B cell (primary cell): ENCODE results near the gene GPR158. TPM values are rescaled to one million over a fixed set of nuclear protein-coding genes. Genes with fewer than 3 reads are reported as not detected.

Experiments
- ATAC-seq: fragments of 200-7000 bp; cut with Tn5 transposase; one replicate; pipeline ENCODE4 v1.10.0; 2021; ENCODE audit warnings: low read depth, mild to moderate bottlenecking, moderate number of reproducible peaks, moderate library complexity
- CTCF ChIA-PET: fragments of 350-600 bp; sonication (Branson Sonifier 250); formaldehyde crosslinking; loops from one replicate; lab custom pipeline; 2021; ENCODE audit warnings: antibody characterized with exemption, inconsistent platforms; lab: Charles Lee
- POLR2A ChIA-PET: fragments of 350-600 bp; sonication (Branson Sonifier 250); formaldehyde crosslinking; loops from one replicate; lab custom pipeline; 2021; ENCODE audit warnings: antibody characterized with exemption; lab: Charles Lee
- DNase-seq: peaks from one replicate; pipeline ENCODE4 v3.0.0; 2013
- H2AFZ ChIP-seq: 2 replicates; pipeline ENCODE4 v1.6.1; 2012; ENCODE audit warnings: mild to moderate bottlenecking, low read depth, low read length; ENCODE audit not compliant: insufficient read depth, poor library complexity, severe bottlenecking
- H3K27ac ChIP-seq, 2 donors: 1 replicate in 1 of 2; 2 replicates in 1 of 2; pipeline ENCODE4 v1.5.1; 2012 to 2013; ENCODE audit warnings: low read length in 2 of 2, mild to moderate bottlenecking in 2 of 2, moderate library complexity in 1 of 2
- H3K27me3 ChIP-seq, 4 experiments: fragments of 200-600 bp in 1 of 4; sonication (generic) in 1 of 4; replicated peaks in 1 of 4; 1 replicate in 2 of 4; 2 replicates in 2 of 4; pipeline versions ENCODE4 v1.6.1 to v1.7.0; 2013 to 2016; ENCODE audit warnings: low read length in 3 of 4, mild to moderate bottlenecking in 2 of 4, mixed read lengths in 1 of 4, moderate library complexity in 1 of 4; ENCODE audit not compliant: insufficient read depth in 4 of 4, control insufficient read depth in 3 of 4; ENCODE audit errors: control extremely low read depth in 1 of 4
- H3K36me3 ChIP-seq, 2 experiments: replicated peaks in 1 of 2; 1 replicate in 1 of 2; 2 replicates in 1 of 2; pipeline versions ENCODE4 v1.6.1 to v1.7.1; 2013; ENCODE audit warnings: low read length in 1 of 2; ENCODE audit not compliant: insufficient read depth in 2 of 2, control insufficient read depth in 1 of 2; ENCODE audit errors: control extremely low read depth in 1 of 2, extremely low read depth in 1 of 2
- H3K4me1 ChIP-seq, 2 donors: fragments of 200-600 bp in 1 of 2; sonication (generic) in 1 of 2; 1 replicate in 1 of 2; 2 replicates in 1 of 2; pipeline versions ENCODE4 v1.5.1 to v1.6.1; 2013 to 2017; ENCODE audit warnings: low read length in 2 of 2; ENCODE audit not compliant: control insufficient read depth in 2 of 2, insufficient read depth in 2 of 2
- H3K4me2 ChIP-seq: replicated peaks from 2 replicates; pipeline ENCODE3; 2012; ENCODE audit warnings: mild to moderate bottlenecking, low read depth, low read length; ENCODE audit not compliant: poor library complexity, severe bottlenecking
- H3K4me3 ChIP-seq, 5 experiments: fragments of 200-600 bp in 1 of 5; sonication (generic) in 1 of 5; 1 replicate in 3 of 5; 2 replicates in 2 of 5; pipeline versions ENCODE4 v1.5.1 to v1.7.0; 2011 to 2016; ENCODE audit warnings: low read length in 4 of 5, mild to moderate bottlenecking in 4 of 5, low read depth in 2 of 5, control low read depth in 1 of 5, moderate library complexity in 1 of 5; ENCODE audit not compliant: insufficient read depth in 1 of 5; ENCODE audit errors: control extremely low read depth in 1 of 5, extremely low read depth in 1 of 5
- H3K79me2 ChIP-seq: fragments of 200-600 bp; sonication (generic); one replicate; pipeline ENCODE4 v1.6.0; 2016; ENCODE audit warnings: low read length; ENCODE audit not compliant: control insufficient read depth, insufficient read depth
- H3K9ac ChIP-seq: fragments of 200-600 bp; sonication (generic); 2 replicates; pipeline ENCODE4 v1.6.1; 2017; ENCODE audit warnings: mild to moderate bottlenecking, low read length, moderate library complexity
- H3K9me3 ChIP-seq, 3 donors: one replicate each; pipeline versions ENCODE4 v1.6.1 to v1.7.1; 2013; ENCODE audit warnings: low read length in 2 of 3; ENCODE audit not compliant: control insufficient read depth in 2 of 3, insufficient read depth in 1 of 3; ENCODE audit errors: control extremely low read depth in 1 of 3
- H4K20me1 ChIP-seq: 2 replicates; pipeline ENCODE4 v1.6.0; 2012; ENCODE audit warnings: mild to moderate bottlenecking, low read length; ENCODE audit not compliant: insufficient read depth, control insufficient read depth, poor library complexity, severe bottlenecking
- H3K27ac Mint-ChIP-seq: one replicate; pipeline ENCODE4 v1.8.0; 2021; ENCODE audit warnings: mixed read lengths
- H3K27me3 Mint-ChIP-seq: one replicate; pipeline ENCODE4 v1.8.0; 2021; ENCODE audit warnings: mixed read lengths
- H3K4me1 Mint-ChIP-seq: one replicate; pipeline ENCODE4 v1.8.0; 2021; ENCODE audit warnings: mixed read lengths
- H3K4me3 Mint-ChIP-seq: one replicate; pipeline ENCODE4 v1.8.0; 2021; ENCODE audit warnings: mixed read lengths
- H3K9me3 Mint-ChIP-seq: one replicate; pipeline ENCODE4 v1.8.0; 2022; ENCODE audit warnings: mixed read lengths; ENCODE audit not compliant: insufficient read depth
- EZH2 ChIP-seq: IDR thresholded peaks from 2 replicates; pipeline ENCODE4 v1.6.1; 2012; ENCODE audit warnings: borderline replicate concordance, low read depth, mild to moderate bottlenecking, moderate library complexity, low read length; ENCODE audit not compliant: insufficient read depth, poor library complexity, severe bottlenecking
- WGBS: methylation state at CpG from one replicate; pipeline ENCODE4 v1.1.5; 2013; ENCODE audit warnings: missing lambda C conversion rate; ENCODE audit not compliant: insufficient coverage; 5-methylcytosine and 5-hydroxymethylcytosine counted together
- intact Hi-C: fragments of 100-400 bp; cut with micrococcal nuclease; formaldehyde crosslinking; loops from one replicate; pipeline ENCODE4 v1.10.0; 2022
- polyA plus RNA-seq: library from polyadenylated mRNA; depleted of rRNA; stranded (reverse); fragments of >200 nt; gene quantifications from 2 replicates; pipeline ENCODE4 v1.2.3, GENCODE V29; 2012
- total RNA-seq, 2 donors: library from RNA; stranded (reverse); fragments of 120-200 nt in 1 of 2; gene quantifications; 1 replicate in 1 of 2; 2 replicates in 1 of 2; pipeline versions ENCODE4 v1.2.3 to v1.2.4, GENCODE V29; 2013 to 2022
- TF ChIP-seq, protein P1 (sequence below): fragments of 200-600 bp; IDR thresholded peaks from one replicate; pipeline ENCODE4 v1.8.0; 2022; ENCODE audit warnings: antibody characterized with exemption, mild to moderate bottlenecking

GPR158 gene
- total and polyA plus RNA-seq, 2 donors (not counting 1 experiment from before 2014, with no cell fraction given), result not detected

GRCh38 chr10:25505466-25505865, 330.7 kb downstream of the GPR158 start:
- Mint-ChIP-seq H3K27ac (no peak overlapping the region), H3K9me3 (no peaks in the 10 kb centered on the region), H3K27me3 (no peaks in the 10 kb centered on the region), H3K4me1 (no peaks in the 10 kb centered on the region), H3K4me3 (no peak overlapping the region)
- CTCF ChIA-PET, result no interaction called here
- intact Hi-C loops, result no loop called here
- ATAC-seq (no peak), DNase-seq (no peak)
- Histone ChIP-seq H3K27ac (no peak overlapping the region), H3K4me3 (no peak overlapping the region), H3K79me2 (no peaks in the 10 kb centered on the region), H3K9me3 (no peaks in the 10 kb centered on the region), H3K36me3 (no peaks in the 10 kb centered on the region), H4K20me1 (no peaks in the 10 kb centered on the region), H3K4me2 (no peak overlapping the region), H3K4me1 (no peaks in the 10 kb centered on the region), H3K9ac (no peak overlapping the region), H2AFZ (no peak overlapping the region), H3K27me3 (no peaks in the 10 kb centered on the region)
- WGBS, result 67% methylated on average over 2 of the region's 3 CpGs
- POLR2A ChIA-PET, result no interaction called here
- TF ChIP-seq, protein P1, sequence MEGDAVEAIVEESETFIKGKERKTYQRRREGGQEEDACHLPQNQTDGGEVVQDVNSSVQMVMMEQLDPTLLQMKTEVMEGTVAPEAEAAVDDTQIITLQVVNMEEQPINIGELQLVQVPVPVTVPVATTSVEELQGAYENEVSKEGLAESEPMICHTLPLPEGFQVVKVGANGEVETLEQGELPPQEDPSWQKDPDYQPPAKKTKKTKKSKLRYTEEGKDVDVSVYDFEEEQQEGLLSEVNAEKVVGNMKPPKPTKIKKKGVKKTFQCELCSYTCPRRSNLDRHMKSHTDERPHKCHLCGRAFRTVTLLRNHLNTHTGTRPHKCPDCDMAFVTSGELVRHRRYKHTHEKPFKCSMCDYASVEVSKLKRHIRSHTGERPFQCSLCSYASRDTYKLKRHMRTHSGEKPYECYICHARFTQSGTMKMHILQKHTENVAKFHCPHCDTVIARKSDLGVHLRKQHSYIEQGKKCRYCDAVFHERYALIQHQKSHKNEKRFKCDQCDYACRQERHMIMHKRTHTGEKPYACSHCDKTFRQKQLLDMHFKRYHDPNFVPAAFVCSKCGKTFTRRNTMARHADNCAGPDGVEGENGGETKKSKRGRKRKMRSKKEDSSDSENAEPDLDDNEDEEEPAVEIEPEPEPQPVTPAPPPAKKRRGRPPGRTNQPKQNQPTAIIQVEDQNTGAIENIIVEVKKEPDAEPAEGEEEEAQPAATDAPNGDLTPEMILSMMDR, result no peak
- TF ChIP-seq EZH2, result no peak

DNA sequence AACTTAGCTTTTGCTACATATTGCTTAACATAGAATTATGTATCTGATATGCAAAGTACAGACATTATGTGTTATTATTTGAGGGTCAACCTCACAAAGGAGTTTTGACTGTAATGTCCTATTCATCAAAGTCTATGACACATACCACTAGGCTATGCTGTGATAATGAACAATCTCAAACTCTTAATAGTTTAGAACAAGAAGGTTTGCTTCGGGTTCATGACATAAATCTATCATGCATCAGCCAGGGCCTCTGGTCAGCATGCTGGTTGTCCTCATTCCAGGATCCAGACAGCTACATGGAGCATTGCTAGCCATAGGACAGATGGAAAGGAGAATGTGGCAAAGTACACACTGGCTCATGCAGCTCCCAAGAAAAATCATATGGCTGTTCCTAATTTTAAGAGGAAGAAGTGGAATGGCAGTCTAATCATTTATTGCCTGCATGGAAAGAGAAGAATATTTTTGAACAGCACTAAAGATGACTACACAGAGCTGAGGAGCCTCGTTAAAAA, 332.1 kb downstream of the GPR158 start:
- H3K4me1 Mint-ChIP-seq, result no peaks in the 10 kb centered on the region
- DNase-seq (no peak), ATAC-seq (no peak)
- no peaks in the 10 kb centered on the region for H3K27me3 Mint-ChIP-seq
- H3K79me2 ChIP-seq, result no peaks in the 10 kb centered on the region
- POLR2A ChIA-PET, result no interaction called here
- no peak overlapping the region for H3K9ac ChIP-seq
- no peak overlapping the region for H3K4me2 ChIP-seq
- TF ChIP-seq EZH2, result no peak
- TF ChIP-seq, protein P1, result no peak
- intact Hi-C loops, result no loop called here
- H3K27ac ChIP-seq, result no peak overlapping the region
- no peaks in the 10 kb centered on the region for H3K27me3 ChIP-seq
- no peaks in the 10 kb centered on the region for H3K9me3 ChIP-seq
- H3K4me1 ChIP-seq, result no peaks in the 10 kb centered on the region
- no peaks in the 10 kb centered on the region for H3K36me3 ChIP-seq
- CTCF ChIA-PET, result no interaction called here
- H3K27ac Mint-ChIP-seq, result no peak overlapping the region
- H3K4me3 Mint-ChIP-seq, result no peak overlapping the region
- no peaks in the 10 kb centered on the region for H3K9me3 Mint-ChIP-seq
- no peak overlapping the region for H2AFZ ChIP-seq
- no peak overlapping the region for H3K4me3 ChIP-seq
- WGBS, result 25% methylated on average over 1 of the region's 2 CpGs
- no peaks in the 10 kb centered on the region for H4K20me1 ChIP-seq
